H1 (cell line): Measurements from ENCODE around the gene VOPP1.

Experiments
- EZH2 ChIP-seq: fragments of 200-600 bp; sonication (generic); IDR thresholded peaks from 2 replicates; pipeline ENCODE4 v1.7.1; 2012; ENCODE audit warnings: low read depth, mild to moderate bottlenecking, moderate library complexity, low read length, inconsistent platforms; ENCODE audit not compliant: severe bottlenecking
- HDAC6 ChIP-seq: IDR thresholded peaks from one replicate; pipeline ENCODE4 v1.7.1; 2012; ENCODE audit warnings: low read depth, mild to moderate bottlenecking, inconsistent platforms, low read length, moderate library complexity
- POLR2AphosphoS5 ChIP-seq: IDR thresholded peaks from 2 replicates; pipeline ENCODE4 v1.6.1; 2011; ENCODE audit warnings: low read depth, low read length
- TF ChIP-seq, protein P1 (sequence below), 3 experiments: IDR thresholded peaks; 1 replicate in 2 of 3; 2 replicates in 1 of 3; pipeline versions ENCODE4 v1.5.1 to v1.6.1; 2011; ENCODE audit warnings: low read length in 3 of 3, mild to moderate bottlenecking in 3 of 3, inconsistent platforms in 2 of 3, low read depth in 1 of 3, moderate library complexity in 1 of 3; ENCODE audit not compliant: insufficient read depth in 1 of 3; ENCODE audit errors: control extremely low read depth in 1 of 3

DNA sequence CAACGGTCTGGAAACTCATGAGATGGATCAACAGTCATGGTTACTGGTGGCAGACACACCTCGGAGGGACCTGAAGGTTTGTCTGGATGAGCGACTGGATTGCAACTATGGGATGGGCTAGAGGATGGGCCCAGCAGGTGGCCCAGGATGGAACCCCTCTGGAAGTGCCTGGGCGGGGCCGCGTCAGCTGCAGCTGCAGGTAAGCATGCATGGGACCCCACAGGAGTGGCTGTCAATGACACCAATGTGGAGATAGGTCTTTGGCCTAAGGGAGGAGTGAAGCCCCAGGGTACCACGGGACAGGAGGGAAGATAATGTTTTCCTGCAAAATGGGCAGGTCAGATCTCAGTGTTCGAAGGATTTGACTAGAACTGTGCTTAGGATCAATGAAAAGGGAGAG, 103.8 kb downstream of the VOPP1 start:
- TF ChIP-seq, protein P1, sequence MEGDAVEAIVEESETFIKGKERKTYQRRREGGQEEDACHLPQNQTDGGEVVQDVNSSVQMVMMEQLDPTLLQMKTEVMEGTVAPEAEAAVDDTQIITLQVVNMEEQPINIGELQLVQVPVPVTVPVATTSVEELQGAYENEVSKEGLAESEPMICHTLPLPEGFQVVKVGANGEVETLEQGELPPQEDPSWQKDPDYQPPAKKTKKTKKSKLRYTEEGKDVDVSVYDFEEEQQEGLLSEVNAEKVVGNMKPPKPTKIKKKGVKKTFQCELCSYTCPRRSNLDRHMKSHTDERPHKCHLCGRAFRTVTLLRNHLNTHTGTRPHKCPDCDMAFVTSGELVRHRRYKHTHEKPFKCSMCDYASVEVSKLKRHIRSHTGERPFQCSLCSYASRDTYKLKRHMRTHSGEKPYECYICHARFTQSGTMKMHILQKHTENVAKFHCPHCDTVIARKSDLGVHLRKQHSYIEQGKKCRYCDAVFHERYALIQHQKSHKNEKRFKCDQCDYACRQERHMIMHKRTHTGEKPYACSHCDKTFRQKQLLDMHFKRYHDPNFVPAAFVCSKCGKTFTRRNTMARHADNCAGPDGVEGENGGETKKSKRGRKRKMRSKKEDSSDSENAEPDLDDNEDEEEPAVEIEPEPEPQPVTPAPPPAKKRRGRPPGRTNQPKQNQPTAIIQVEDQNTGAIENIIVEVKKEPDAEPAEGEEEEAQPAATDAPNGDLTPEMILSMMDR (IDR thresholded peaks at IDR 0.05; ENCODE audit: control extremely low read depth in 1 of 3, insufficient read depth in 1 of 3, low read depth in 1 of 3, low read length in 3 of 3), result no peak
- TF ChIP-seq EZH2 (no peak), POLR2AphosphoS5 (no peak), HDAC6 (no peak)
